PC-9 (cell line): ENCODE measurements around the gene CD226. TPM values are rescaled to one million over a fixed set of nuclear protein-coding genes. Genes with fewer than 3 reads are reported as not detected.

Source experiments
- BruUV-seq: library from RNA; stranded (reverse); fragments of 400-500 nt; replicated peaks from 2 replicates; lab custom pipeline; 2021; lab: Mats Ljungman, UMichigan
- CTCF ChIA-PET: fragments of 300-600 bp; sonication (Branson Sonifier 250); formaldehyde crosslinking; loops from one replicate; lab custom pipeline; 2022; ENCODE audit warnings: antibody characterized with exemption; lab: Charles Lee
- POLR2A ChIA-PET: fragments of 300-600 bp; sonication (Branson Sonifier 250); formaldehyde crosslinking; loops from one replicate; lab custom pipeline; 2022; ENCODE audit warnings: antibody characterized with exemption; ENCODE audit not compliant: unreplicated experiment; lab: Charles Lee
- DNase-seq, 2 experiments: peaks; one replicate each; pipeline versions ENCODE4 v3.0.0 to v3.0.0-alpha.2; 2015 to 2022; ENCODE audit warnings: mixed read lengths in 1 of 2
- H2AFZ ChIP-seq: fragments of 200-600 bp; sonication (generic); 2 replicates; pipeline ENCODE4 v1.8.1; 2017; ENCODE audit warnings: antibody characterized with exemption
- H3F3A ChIP-seq: fragments of 200-600 bp; sonication (generic); 2 replicates; pipeline ENCODE4 v1.8.1; 2017; ENCODE audit warnings: antibody characterized with exemption, mild to moderate bottlenecking, low read depth; ENCODE audit not compliant: insufficient read depth
- H3K27ac ChIP-seq: fragments of 200-600 bp; sonication (generic); 2 replicates; pipeline ENCODE4 v1.6.1; 2016; ENCODE audit warnings: mixed run types
- H3K27me3 ChIP-seq: fragments of 200-600 bp; sonication (generic); 2 replicates; pipeline ENCODE4 v1.6.1; 2016; ENCODE audit warnings: low read depth, mixed run types; ENCODE audit not compliant: insufficient read depth
- H3K36me3 ChIP-seq: fragments of 200-600 bp; sonication (generic); 2 replicates; pipeline ENCODE4 v1.6.1; 2016; ENCODE audit warnings: low read depth, mixed run types
- H3K4me1 ChIP-seq: fragments of 200-600 bp; sonication (generic); replicated peaks from 2 replicates; pipeline ENCODE4 v1.6.1; 2016; ENCODE audit warnings: mixed run types; ENCODE audit not compliant: insufficient read depth
- H3K4me2 ChIP-seq: fragments of 200-600 bp; sonication (generic); 2 replicates; pipeline ENCODE4 v1.6.1; 2017; ENCODE audit warnings: mixed run types
- H3K4me3 ChIP-seq: fragments of 200-600 bp; sonication (generic); 2 replicates; pipeline ENCODE4 v1.6.1; 2016; ENCODE audit warnings: mixed run types
- H3K79me2 ChIP-seq: fragments of 200-600 bp; sonication (generic); 2 replicates; pipeline ENCODE4 v1.6.1; 2017; ENCODE audit warnings: low read depth, mixed run types
- H3K9me2 ChIP-seq: fragments of 200-600 bp; sonication (generic); 2 replicates; pipeline ENCODE4 v1.8.1; 2017; ENCODE audit warnings: mild to moderate bottlenecking; ENCODE audit not compliant: insufficient read depth
- H3K9me3 ChIP-seq: fragments of 200-600 bp; sonication (generic); 2 replicates; pipeline ENCODE4 v1.8.1; 2016; ENCODE audit warnings: low read depth; ENCODE audit not compliant: insufficient read depth
- H4K20me1 ChIP-seq: fragments of 200-600 bp; sonication (generic); 2 replicates; pipeline ENCODE4 v1.8.1; 2017; ENCODE audit not compliant: insufficient read depth
- EZH2 ChIP-seq: fragments of 200-600 bp; sonication (generic); IDR thresholded peaks from 2 replicates; pipeline ENCODE4 v1.8.0; 2017; ENCODE audit warnings: antibody characterized with exemption, low read depth
- intact Hi-C: fragments of 100-400 bp; cut with micrococcal nuclease; formaldehyde crosslinking; loops from one replicate; pipeline ENCODE4 v1.10.0; 2022; ENCODE audit not compliant: unreplicated experiment
- total RNA-seq: library from RNA; stranded (reverse); gene quantifications from 2 replicates; pipeline ENCODE4 v1.2.3, GENCODE V29; 2021
- TF ChIP-seq, protein P1 (sequence below): fragments of 200-600 bp; sonication (generic); conservative IDR thresholded peaks from 2 replicates; pipeline ENCODE4 v1.6.1; 2017; ENCODE audit warnings: mixed run types, antibody characterized with exemption, mild to moderate bottlenecking, moderate library complexity

Gene CD226
- total RNA-seq, 1 experiment from 2014 or later, result 0.13 TPM

DNA sequence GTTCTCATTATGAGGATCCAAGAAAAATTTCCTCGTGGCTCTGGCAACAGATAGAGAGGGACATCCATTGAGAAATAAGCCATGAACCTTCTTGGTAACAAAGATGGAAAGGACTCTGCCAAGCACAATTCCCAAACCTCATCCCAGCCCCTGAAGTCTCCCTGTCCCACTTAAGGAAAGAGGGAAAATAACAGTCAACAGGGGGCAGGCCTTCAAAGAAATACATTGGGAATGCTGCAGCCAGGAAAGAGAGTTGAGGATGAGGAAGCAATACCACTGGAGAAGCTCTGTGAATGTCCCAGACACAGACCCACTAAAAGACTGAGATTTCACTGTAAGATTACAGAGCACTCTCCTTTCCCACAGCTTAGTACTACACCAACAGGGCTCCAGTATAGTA lies 93.2 kb downstream of the CD226 start:
- Histone ChIP-seq H3K79me2 (no peaks in the 10 kb centered on the region), H3K9me2 (no peaks in the 10 kb centered on the region), H3K4me2 (no peak overlapping the region), H2AFZ (no peak overlapping the region), H3K9me3 (no peaks in the 10 kb centered on the region; the same call in 1 of the 2 replicates), H3K36me3 (no peaks in the 10 kb centered on the region), H3K4me3 (no peak overlapping the region), H4K20me1 (no peaks in the 10 kb centered on the region), H3K4me1 (no peaks in the 10 kb centered on the region), H3F3A (no peaks in the 10 kb centered on the region), H3K27me3 (no peaks in the 10 kb centered on the region), H3K27ac (no peak overlapping the region)
- POLR2A ChIA-PET, result no interaction called here
- BruUV-seq, result no TSS peak
- intact Hi-C loops, result no loop called here
- CTCF ChIA-PET, result no interaction called here
- DNase-seq, result no peak
- TF ChIP-seq EZH2, result no peak
- TF ChIP-seq, protein P1, sequence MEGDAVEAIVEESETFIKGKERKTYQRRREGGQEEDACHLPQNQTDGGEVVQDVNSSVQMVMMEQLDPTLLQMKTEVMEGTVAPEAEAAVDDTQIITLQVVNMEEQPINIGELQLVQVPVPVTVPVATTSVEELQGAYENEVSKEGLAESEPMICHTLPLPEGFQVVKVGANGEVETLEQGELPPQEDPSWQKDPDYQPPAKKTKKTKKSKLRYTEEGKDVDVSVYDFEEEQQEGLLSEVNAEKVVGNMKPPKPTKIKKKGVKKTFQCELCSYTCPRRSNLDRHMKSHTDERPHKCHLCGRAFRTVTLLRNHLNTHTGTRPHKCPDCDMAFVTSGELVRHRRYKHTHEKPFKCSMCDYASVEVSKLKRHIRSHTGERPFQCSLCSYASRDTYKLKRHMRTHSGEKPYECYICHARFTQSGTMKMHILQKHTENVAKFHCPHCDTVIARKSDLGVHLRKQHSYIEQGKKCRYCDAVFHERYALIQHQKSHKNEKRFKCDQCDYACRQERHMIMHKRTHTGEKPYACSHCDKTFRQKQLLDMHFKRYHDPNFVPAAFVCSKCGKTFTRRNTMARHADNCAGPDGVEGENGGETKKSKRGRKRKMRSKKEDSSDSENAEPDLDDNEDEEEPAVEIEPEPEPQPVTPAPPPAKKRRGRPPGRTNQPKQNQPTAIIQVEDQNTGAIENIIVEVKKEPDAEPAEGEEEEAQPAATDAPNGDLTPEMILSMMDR, result no peak

DNA sequence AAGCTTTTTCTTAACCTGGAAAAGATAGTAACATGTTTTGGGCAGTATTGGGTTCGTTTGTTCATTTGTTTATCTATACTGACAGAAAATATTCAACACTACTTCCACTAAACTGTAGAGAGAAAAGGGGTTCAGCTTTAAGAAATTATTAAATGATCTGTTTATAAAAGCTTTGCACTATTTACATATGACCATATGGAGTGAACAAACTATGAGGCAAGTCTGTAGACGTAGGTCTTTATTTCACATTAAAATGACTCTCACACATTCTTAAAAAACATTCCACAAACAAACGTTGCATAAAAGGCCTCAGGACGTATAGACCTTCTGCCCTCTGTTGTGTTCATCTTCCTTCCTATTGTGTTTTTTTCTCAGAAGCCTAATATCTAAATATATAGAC lies 94.6 kb downstream of the CD226 start:
- intact Hi-C loops, result no loop called here
- Histone ChIP-seq H3F3A (no peaks in the 10 kb centered on the region), H3K4me3 (no peak overlapping the region), H3K79me2 (no peaks in the 10 kb centered on the region), H3K36me3 (no peaks in the 10 kb centered on the region), H3K9me2 (no peaks in the 10 kb centered on the region), H3K9me3 (no peaks in the 10 kb centered on the region; the same call in 1 of the 2 replicates), H4K20me1 (no peaks in the 10 kb centered on the region), H3K27ac (no peak overlapping the region), H3K27me3 (no peaks in the 10 kb centered on the region), H3K4me2 (no peak overlapping the region), H2AFZ (no peak overlapping the region), H3K4me1 (no peaks in the 10 kb centered on the region)
- TF ChIP-seq EZH2, result no peak
- TF ChIP-seq, protein P1, result no peak
- no peak for DNase-seq
- ChIA-PET POLR2A (no interaction called here), CTCF (no interaction called here)
- BruUV-seq, result no TSS peak

DNA sequence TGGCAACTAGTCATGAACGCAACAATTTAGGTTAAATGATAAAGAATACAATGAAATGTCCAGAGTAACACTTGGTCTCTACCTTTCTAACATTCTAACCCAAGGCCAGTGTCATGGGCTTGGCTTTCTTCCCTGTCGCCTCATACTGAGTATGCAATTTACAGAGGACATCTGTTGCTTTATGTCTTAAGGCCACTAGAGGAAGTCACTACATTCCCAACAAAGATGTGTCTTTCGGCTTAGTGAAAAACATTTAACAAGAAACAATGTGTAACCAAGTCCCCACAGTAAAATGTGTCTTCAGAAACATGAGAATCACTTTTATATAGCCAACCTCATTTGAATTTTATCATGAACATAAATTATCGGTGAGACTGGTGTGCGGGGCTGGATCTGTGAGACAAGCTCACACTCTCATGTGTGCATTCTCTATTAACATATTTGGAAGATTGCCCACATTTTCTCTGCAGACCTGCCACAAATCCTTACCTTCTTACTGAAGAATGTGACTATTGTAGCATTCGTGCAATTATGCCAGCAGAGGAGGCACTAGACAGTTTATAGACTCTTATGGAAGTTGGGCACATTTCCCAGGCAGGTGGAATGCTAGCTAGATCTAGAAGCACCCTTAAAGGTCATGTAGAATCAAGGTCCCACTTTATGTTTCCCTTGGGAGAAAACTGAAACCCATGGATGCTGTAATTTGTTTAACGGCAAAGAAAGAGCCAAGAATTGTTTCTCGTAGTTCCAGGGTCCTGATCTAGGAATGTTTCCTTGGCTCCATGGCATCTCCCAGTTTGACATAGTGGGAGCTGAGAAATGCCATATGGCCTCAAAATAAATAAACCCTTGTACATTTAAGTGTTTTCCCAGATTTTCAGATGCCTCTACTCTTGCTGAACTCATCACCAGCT lies 101.8 kb downstream of the CD226 start:
- Histone ChIP-seq H3F3A (no peaks in the 10 kb centered on the region), H3K27me3 (no peaks in the 10 kb centered on the region), H3K79me2 (no peaks in the 10 kb centered on the region), H3K36me3 (no peaks in the 10 kb centered on the region), H3K4me2 (no peak overlapping the region), H3K9me2 (no peaks in the 10 kb centered on the region), H3K4me3 (no peak overlapping the region), H4K20me1 (no peaks in the 10 kb centered on the region), H3K9me3 (no peaks in the 10 kb centered on the region), H2AFZ (no peak overlapping the region), H3K4me1 (no peaks in the 10 kb centered on the region), H3K27ac (no peak overlapping the region)
- ChIA-PET POLR2A (no interaction called here), CTCF (no interaction called here)
- intact Hi-C loops, result no loop called here
- BruUV-seq, result no TSS peak
- DNase-seq, result no peak
- TF ChIP-seq EZH2, result no peak
- TF ChIP-seq, protein P1, result no peak
